ENCODE data around the gene TYROBP.
A peak's percentile ranks its signal among the peaks of the same experiment; 100 is the strongest.
"Not testable (repeated sequence)": the region's sequence is repeated elsewhere in the genome, so short reads cannot be mapped to it uniquely, and the experiment has no call there.

Gene TYROBP

DNA sequence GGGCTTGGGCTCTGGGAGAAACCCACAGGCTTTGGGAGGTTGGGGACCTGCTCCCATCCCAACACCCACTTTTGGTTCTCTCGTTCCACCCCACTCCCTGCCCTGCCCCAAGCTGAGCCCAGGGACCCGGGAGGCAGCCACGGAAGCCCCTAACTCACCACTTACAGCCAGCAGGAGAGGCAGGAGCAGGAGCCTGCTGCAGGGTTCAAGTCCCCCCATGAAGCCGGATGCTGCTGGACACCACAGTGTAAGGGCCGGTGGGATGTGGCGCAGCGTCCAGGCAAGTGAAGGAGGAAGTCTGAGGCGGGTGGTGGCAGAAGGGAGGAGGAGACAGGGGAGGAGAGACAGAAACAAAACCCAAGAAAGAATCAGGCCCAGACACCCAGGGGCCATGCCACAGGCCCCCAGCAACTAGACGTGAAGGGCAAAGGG, at the start of gene TYROBP:
Gene TYROBP (minus strand): TSS at position 286 of the 432 bp plus-strand sequence. CDS start 67 bp downstream, at position 219.
- peak in 4 of 56 donors; percentile 1 to 26 (median 19) for DNase-seq

DNA sequence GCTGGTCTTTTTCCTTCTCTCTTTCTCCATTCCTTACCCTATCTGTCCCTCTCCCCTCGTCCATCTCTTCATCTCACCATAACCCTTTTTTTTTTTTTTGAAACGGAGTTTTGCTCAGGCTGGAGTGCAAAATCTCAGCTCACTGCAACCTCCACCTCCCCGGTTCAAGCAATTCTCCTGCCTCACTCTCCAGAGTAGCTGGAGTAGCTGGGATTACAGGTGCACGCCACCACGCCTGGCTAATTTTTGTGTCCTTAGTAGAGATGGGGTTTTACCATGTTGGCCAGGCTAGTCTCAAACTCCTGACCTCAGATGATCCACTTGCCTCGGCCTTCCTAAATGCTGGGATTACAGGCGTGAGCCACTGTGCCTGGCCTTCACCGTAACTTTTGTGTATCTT, 49.3 kb upstream of the TYROBP start:
- DNase-seq: not testable (repeated sequence)

DNA sequence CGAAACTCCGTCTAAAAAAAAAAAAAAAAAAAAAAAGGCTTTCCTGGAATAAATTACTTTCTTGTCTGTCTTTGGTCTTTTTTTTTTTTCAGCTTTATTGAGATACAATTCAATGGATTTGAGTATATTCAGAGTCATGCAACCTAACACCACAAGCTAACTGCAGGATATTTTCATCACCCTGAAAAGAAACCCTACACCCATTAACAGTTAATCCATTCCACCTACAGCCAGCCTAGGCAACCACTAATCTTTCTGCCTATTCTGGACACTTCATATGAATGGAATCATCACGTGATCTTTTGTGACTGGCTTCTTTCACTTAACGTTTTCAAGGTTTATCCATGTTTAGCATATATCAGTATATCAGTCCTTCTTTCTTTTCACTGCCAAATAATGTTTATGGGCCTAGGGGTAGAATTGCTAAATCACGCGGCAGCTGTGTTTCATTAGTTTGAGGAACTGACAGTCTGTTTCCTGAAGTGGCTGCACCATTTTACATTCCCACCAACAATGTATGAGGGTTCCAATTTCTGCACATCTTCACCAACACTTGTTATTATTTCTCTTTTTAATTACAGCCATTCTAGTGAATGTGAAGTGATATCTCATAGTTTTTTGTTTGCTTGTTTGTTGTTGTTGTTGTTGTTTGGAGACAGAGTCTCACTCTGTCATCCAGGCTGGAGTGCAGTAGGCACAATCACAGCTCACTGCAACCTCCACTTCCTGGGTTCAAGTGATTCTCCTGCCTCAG, 48.0 kb upstream of the TYROBP start:
- DNase-seq: no peak

DNA sequence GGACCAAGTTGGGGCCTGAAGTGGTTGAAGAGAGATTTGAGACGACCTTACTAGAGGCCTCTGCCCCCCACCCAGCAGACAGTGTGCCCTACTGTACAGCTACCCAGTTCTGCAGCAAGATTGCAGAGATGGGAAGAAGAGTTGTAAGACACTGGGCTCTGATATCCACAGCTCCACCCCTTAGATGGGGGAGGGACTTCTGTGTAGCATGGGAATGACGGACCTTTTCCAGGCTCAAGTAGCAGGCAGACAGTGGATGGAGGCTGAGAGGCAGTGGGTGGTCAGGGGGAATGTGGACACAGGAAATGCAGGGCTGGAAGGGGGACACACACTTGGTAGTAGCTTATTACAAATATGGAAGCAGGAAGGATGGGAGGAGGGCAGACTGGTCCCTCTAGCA, 41.0 kb upstream of the TYROBP start:
- no peak for DNase-seq

DNA sequence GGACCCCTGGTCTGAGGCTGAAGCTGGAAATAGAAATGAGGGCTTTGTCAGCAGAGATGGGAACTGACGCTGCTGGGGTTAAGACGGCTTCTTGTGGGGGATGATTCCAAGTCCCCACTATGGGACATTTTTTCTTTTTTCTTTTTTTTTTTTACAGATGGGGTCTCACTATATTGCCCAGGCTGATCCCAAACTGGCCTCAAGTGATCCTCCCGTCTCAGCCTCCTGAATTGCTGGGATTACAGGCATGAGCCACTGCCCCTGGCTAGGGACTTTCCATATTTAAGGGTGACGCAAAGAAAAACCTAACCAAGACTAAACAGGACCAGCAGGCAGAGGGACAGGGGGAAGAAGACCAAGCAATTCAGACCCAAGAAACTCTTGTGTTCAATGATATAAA, 38.1 kb upstream of the TYROBP start:
- no peak for DNase-seq

DNA sequence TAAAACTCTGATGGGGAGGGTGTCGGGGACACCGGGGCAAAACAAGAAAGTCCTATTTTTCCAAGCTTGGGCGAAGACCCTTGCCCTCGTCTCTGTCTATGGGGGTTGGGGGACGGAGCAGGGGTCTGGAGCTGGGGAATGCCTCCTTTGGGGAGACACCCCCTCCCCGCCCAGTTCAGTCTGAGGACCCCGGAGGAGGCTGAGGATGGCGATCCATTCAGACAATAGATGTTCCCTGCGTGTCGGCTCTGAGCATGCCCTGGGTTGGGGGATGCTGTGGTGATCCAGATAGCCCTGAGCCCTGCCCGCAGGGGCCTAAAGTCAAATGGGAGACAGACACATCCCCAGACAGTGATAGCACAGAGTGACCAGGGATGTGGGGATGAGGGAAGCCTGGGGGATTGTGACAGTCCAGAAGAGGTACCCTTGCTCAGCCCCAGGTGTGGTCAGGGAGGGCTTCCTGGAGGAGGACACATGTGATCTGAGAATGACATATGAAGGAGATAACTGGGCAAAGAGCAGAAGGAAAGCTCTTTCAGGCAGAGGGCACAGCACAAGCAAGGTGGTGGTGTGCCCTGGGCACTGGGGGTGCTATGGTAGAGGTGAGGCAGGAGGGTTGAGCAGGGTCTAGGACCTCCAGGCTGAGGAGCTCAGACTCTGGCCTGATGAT, 37.2 kb upstream of the TYROBP start:
- DNase-seq: no peak

DNA sequence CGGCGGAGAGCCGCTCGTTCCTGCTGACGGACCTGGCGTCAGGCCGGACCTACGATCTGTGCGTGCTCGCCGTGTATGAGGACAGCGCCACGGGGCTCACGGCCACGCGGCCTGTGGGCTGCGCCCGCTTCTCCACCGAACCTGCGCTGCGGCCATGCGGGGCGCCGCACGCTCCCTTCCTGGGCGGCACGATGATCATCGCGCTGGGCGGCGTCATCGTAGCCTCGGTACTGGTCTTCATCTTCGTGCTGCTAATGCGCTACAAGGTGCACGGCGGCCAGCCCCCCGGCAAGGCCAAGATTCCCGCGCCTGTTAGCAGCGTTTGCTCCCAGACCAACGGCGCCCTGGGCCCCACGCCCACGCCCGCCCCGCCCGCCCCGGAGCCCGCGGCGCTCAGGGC, 36.5 kb upstream of the TYROBP start:
- DNase-seq: no peak

DNA sequence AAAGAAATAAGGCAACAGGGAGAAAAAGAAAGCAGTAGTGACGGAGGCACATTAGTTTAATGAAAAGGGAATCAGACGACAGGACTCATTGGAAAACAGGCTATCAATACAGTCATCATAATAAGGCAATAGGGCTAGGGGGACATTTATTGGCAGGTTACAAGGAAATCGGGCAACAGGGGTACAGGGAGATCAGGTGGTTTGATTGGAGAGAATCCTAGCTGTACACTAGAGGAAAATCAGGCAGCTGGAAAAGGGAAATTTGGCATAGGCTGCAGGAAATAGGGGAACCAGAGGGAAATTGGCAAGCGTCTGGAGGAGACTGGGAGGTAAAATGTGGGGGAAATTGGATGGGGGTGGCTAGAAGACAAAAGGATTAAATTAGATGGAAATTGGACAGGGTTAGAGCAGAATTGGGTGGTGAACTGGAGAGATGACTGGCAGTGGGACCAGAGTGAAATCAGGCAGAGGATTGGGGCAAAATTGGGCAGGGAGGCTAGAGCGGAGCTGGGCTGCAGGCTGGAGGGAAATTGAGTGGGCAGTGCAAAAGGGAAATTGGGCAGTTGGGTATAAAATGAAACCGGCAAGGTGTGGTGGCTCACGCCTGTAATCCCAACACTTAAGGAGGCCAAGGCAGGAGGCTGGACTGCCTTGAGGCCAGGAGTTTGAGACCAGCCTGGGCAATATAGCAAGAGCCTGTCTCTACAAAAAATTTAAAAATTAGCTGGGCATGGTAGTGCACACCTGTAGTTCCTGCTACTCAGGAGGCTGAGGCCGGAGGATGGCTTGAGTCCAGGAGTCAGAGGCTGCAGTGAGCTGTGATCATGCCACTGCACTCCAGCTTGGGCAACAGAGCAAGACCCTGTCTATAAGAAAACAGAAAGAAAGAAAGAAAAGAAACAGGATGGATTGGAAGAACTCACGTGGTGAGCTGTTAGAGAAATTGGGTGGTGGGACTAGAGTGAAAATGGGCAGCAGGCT, 35.5 kb upstream of the TYROBP start:
- no peak for DNase-seq

DNA sequence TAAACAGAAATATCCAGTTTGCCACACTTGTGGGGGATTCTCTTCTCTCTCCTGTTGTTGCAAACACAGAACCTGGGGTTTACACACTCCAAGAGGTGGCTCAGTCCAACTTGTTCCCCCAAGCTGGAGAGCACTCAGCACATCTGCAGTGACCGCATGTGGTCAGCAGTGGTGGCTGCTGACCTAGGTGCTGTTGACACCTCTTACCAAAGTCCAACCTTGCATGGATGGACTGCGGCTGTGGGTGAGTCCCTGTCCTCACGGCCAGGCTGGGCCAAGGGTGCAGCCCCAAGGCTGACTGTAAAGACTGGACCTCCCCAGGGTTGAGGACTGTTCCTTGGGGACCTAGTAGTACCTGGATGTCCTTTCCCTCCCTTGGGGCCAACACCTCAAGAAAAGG, 34.1 kb upstream of the TYROBP start:
- DNase-seq: no peak

DNA sequence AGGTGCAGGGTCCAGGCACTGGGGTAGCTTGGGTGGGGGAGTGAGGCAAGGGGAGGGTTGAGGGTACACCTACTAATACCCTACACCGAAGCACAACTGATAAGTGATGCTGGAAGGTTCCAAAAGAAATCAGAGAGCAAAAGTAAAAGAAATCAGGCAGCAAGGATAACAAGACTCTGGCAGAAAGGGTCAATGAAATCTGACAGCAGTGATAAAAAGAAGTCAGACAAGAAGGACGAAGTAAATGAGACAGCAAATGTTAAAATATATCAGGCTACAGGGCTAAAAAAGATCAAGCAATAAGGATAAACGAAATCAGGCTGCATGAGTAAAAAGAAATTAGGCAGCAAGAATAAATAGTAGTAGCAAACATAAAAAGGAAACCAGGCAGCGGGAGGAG, 32.7 kb upstream of the TYROBP start:
- no peak for DNase-seq

DNA sequence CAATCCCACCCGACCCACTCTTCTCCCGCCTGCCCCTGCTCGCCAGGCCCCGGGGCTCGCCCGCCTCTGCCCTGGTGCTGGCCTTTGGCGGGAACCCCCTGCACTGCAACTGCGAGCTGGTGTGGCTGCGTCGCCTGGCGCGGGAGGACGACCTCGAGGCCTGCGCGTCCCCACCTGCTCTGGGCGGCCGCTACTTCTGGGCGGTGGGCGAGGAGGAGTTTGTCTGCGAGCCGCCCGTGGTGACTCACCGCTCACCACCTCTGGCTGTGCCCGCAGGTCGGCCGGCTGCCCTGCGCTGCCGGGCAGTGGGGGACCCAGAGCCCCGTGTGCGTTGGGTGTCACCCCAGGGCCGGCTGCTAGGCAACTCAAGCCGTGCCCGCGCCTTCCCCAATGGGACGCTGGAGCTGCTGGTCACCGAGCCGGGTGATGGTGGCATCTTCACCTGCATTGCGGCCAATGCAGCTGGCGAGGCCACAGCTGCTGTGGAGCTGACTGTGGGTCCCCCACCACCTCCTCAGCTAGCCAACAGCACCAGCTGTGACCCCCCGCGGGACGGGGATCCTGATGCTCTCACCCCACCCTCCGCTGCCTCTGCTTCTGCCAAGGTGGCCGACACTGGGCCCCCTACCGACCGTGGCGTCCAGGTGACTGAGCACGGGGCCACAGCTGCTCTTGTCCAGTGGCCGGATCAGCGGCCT, 32.1 kb upstream of the TYROBP start:
- DNase-seq: no peak

DNA sequence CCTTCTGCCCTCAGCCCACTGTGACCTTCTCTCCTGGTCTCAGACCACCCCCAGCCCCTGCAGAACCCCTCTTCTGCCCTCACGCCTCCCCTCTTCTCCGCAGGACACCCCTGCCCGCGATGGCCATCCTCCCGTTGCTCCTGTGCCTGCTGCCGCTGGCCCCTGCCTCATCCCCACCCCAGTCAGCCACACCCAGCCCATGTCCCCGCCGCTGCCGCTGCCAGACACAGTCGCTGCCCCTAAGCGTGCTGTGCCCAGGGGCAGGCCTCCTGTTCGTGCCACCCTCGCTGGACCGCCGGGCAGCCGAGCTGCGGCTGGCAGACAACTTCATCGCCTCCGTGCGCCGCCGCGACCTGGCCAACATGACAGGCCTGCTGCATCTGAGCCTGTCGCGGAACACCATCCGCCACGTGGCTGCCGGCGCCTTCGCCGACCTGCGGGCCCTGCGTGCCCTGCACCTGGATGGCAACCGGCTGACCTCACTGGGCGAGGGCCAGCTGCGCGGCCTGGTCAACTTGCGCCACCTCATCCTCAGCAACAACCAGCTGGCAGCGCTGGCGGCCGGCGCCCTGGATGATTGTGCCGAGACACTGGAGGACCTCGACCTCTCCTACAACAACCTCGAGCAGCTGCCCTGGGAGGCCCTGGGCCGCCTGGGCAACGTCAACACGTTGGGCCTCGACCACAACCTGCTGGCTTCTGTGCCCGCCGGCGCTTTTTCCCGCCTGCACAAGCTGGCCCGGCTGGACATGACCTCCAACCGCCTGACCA, 31.4 kb upstream of the TYROBP start:
- DNase-seq: no peak

DNA sequence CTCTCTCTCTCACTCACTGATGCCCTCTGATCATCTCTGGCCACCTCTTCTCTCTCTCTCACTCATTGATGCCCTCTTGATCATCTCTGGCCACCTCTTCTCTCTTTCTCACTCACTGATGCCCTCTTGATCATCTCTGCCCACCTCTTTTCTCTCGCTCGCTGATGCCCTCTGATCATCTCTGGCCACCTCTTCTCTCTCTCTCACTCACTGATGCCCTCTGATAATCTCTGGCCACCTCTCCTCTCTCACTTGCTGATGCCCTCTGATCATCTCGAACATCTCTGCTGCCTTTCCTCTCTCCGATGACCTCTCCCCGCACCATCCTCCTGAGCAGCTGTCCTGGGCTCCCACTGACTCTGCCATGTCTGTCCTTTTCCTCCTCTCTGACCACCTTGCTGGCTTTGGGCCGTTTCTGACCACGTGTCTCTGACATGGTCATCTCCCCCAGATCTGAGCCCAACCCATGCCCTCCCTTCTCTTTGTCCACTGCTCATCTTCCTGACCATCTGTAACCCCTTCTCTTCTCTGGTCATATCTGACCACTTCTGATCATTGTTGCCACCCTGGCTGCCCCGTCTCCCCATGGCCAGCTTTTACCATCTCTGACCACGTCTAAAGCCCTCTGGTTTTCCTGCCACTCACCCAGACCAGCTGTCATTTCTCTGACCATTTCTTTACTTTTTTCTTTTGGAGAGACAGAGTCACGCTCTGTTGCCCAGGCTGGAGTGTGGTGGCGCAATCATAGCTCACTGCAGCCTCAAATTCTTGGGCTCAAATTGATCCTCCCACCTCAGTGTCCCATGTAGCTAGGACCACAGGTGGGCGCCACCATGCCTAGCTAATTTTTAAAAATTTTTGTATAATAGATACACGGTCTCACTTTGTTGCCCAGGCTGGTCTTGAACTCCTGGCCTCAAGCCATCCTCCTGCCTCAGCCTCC, 30.5 kb upstream of the TYROBP start:
- no peak for DNase-seq

DNA sequence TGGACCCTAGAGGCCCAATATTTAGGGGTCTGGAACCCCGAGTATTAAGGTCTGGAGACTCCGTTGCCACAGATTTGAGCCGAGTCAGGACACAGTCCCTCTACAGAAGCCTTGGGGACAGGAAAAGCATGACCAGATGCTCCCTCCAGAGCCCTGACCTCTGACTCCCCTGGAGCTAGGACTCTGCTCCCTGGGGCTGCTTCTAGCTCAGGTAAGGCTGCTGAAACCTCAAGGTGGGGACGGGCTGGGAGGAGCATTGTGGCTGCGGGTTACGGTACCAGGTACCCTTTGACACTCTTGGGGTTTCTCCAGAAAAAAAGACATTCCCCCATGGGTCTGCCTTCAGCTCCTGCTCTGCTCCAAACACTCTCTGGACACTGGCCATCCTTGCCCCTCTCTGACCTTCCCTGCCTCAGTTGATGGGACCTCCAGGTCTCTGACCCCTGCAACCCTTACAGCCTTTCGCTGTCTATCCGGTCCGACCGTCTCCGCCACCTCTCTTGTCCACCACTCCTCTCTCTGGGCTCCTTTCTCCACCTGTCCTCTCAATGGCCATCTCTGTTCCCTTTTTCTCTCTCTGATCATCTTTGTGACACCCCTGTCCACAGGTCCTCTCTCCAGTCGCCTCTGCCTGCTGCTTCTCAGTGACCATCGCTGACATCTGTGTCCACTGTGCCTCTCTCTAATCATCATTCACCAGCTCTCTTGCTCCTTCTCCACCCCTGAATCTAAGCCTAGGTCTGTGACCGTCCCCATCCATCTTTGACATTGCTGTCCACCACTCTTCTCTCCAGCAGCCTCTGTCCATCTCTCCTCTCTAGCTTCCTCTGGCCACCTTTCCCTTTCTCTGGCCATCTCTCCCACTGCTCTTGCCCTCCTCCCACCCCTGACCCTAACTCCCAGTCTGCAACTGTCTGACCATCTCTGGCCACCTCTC, 29.5 kb upstream of the TYROBP start:
- no peak for DNase-seq

DNA sequence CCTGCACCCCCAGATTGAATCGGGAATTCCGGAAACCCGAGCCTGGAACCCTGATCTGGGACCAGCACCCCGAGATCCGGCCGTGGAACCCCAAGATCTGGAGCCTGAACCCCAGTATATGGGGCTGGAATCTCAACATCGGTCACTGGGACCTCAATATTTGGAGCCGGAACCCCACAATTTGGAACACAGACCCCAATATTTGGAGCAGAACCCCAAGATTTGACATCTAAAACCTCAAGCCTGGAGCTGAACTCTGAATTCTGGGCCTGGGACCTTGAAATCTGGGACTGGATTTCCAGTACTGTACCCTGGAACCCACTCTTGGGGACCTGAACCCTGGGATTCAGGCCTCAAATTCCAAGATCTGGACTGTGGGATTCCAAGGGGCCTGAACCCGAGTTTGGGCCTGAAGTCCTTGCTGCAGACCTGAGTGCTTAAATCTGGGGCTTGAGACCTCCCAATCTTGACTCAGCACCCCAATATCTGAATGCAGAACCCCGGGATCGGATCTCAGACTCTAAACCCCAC, 28.7 kb upstream of the TYROBP start:
- no peak for DNase-seq

DNA sequence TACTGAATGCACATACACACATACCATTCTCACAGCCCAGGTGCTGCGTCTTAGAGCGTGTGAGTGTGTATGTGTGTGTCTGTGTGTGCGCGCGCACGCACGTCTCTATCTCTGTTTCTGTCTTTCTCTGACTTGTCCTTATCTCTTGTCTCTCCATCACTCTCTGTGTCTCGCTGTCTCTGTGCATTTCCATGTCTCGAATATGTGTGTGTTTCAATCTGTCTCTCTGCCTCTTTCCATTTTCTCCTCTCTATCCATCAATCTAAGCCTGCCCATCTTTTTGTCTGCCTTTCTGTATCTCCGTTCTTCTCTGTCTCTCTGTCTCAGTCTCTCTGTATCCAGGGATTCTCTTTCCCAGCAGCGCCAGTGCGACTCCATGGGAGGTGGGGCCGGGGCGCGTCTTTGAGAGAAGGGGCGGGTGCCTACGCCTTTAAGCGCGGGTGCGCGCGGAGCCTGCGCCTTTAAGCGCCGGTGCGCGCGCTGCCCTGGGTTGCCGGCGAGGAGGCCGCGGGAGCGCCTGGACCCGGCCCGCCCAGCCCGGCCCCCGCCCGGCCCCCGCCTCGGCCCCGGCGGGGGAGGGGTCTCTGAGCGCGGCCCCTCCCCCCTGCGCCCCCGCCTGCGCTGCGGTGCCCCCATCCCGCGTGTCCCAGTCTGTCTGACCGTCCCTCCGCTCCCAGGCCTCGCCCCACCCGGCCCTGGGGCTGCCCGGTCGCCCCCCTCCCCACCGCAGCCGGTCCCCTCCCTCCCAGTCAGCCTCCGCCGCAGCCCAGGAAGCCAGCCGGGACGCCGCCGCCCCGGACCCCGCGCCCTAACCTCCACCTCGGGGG, 28.0 kb upstream of the TYROBP start, which contains the start of gene LRFN3:
Gene LRFN3 (plus strand): TSS at position 464 of the 827 bp plus-strand sequence. CDS start 3,052 bp downstream, outside the sequence.
- DNase-seq: peak in 54 of 56 donors; percentile 16 to 87 (median 58)
